HG02840 (cell line): ENCODE data around the gene APOBEC2.

Experiments used
- ATAC-seq: cut with Tn5 transposase; IDR thresholded peaks from one replicate; pipeline ENCODE4 v1.9.1; 2021; ENCODE audit warnings: mild to moderate bottlenecking, moderate library complexity, moderate number of reproducible peaks; ENCODE audit not compliant: unreplicated experiment, low FRiP score

Gene APOBEC2

GRCh38 chr6:41079080-41079479 is 26.1 kb downstream of the APOBEC2 start:
- ATAC-seq = no peak

GRCh38 chr6:41080621-41081020 is 27.6 kb downstream of the APOBEC2 start:
- no peak for ATAC-seq

GRCh38 chr6:41083072-41083471 is 30.1 kb downstream of the APOBEC2 start:
- ATAC-seq = no peak

- no peak for ATAC-seq
Observed at GRCh38 chr6:41085182-41085581, 32.2 kb downstream of the APOBEC2 start.

- no peak for ATAC-seq
Observed at GRCh38 chr6:41088451-41088850, 35.4 kb downstream of the APOBEC2 start.

GRCh38 chr6:41090841-41091761 is 38.1 kb downstream of the APOBEC2 start:
- no peak for ATAC-seq

GRCh38 chr6:41092421-41093140 is 39.6 kb downstream of the APOBEC2 start:
- no peak for ATAC-seq

GRCh38 chr6:41093729-41094128 is 40.7 kb downstream of the APOBEC2 start:
- ATAC-seq = no peak

GRCh38 chr6:41097467-41098090 is 44.6 kb downstream of the APOBEC2 start:
- ATAC-seq = no peak

GRCh38 chr6:41098366-41098765 is 45.4 kb downstream of the APOBEC2 start:
- no peak for ATAC-seq

GRCh38 chr6:41100871-41101287 is 47.9 kb downstream of the APOBEC2 start:
- ATAC-seq = no peak

- ATAC-seq = no peak
Observed at GRCh38 chr6:41103847-41104246, 50.8 kb downstream of the APOBEC2 start.

- no peak for ATAC-seq
Observed at GRCh38 chr6:41111017-41111416, 58.0 kb downstream of the APOBEC2 start.
